H1 (cell line): ENCODE results near the gene PRRC1. TPM values are rescaled to one million over a fixed set of nuclear protein-coding genes. Genes with fewer than 3 reads are reported as not detected.

Source experiments
- CTCF ChIA-PET: fragments of 300-600 bp; sonication (Branson Sonifier 250); formaldehyde crosslinking; loops from one replicate; lab custom pipeline; 2021; ENCODE audit not compliant: partially characterized antibody; lab: Charles Lee
- POLR2A ChIA-PET: fragments of 300-600 bp; sonication (Branson Sonifier 250); formaldehyde crosslinking; loops from one replicate; lab custom pipeline; 2021; ENCODE audit warnings: inconsistent platforms; ENCODE audit not compliant: partially characterized antibody; lab: Charles Lee
- DNase-seq, 2 experiments: peaks; one replicate each; pipeline versions ENCODE4 v3.0.0 to v3.0.0-alpha.2; 2010 to 2022; ENCODE audit warnings: low spot score in 2 of 2, low read depth in 1 of 2, mixed read lengths in 1 of 2
- FAIRE-seq: peaks from 2 replicates; lab custom pipeline; 2011; peaks lifted over from hg19 to GRCh38; lab: Jason Lieb, UNC
- H2AFZ ChIP-seq: 2 replicates; pipeline ENCODE4 v1.8.1; 2012; ENCODE audit warnings: low read length, inconsistent platforms
- H2AK5ac ChIP-seq: 2 replicates; pipeline ENCODE4 v1.6.1; 2013; ENCODE audit warnings: low read depth, low read length
- H2BK120ac ChIP-seq: replicated peaks from 2 replicates; pipeline ENCODE3; 2013; ENCODE audit warnings: low read depth, low read length, inconsistent platforms
- H2BK12ac ChIP-seq: 2 replicates; pipeline ENCODE4 v1.6.1; 2013; ENCODE audit warnings: low read depth, low read length
- H2BK15ac ChIP-seq: 2 replicates; pipeline ENCODE4 v1.6.1; 2013; ENCODE audit warnings: low read length
- H2BK20ac ChIP-seq: 2 replicates; pipeline ENCODE4 v1.6.1; 2013; ENCODE audit warnings: low read length
- H2BK5ac ChIP-seq: 2 replicates; pipeline ENCODE4 v1.6.1; 2013; ENCODE audit warnings: low read depth, low read length
- H3K14ac ChIP-seq: 2 replicates; pipeline ENCODE4 v1.6.1; 2013; ENCODE audit warnings: inconsistent platforms; ENCODE audit not compliant: insufficient read length
- H3K18ac ChIP-seq: 2 replicates; pipeline ENCODE4 v1.6.1; 2013; ENCODE audit warnings: low read length; ENCODE audit errors: extremely low read depth
- H3K23ac ChIP-seq: 2 replicates; pipeline ENCODE4 v1.6.1; 2013; ENCODE audit warnings: inconsistent platforms; ENCODE audit not compliant: insufficient read length
- H3K23me2 ChIP-seq: 2 replicates; pipeline ENCODE4 v1.6.1; 2013; ENCODE audit warnings: low read depth, low read length
- H3K27ac ChIP-seq: 2 replicates; pipeline ENCODE4 v1.6.1; 2011; ENCODE audit warnings: low read depth, low read length, inconsistent platforms
- H3K27me3 ChIP-seq, 4 experiments: replicated peaks in 1 of 4; 1 replicate in 1 of 4; 2 replicates in 3 of 4; pipeline versions ENCODE4 v1.6.1 to v1.8.1; 2011 to 2013; ENCODE audit warnings: low read length in 3 of 4, mild to moderate bottlenecking in 3 of 4, inconsistent platforms in 2 of 4, mixed read lengths in 2 of 4, moderate library complexity in 1 of 4; ENCODE audit not compliant: control insufficient read depth in 3 of 4, insufficient read depth in 3 of 4; ENCODE audit errors: extremely low read depth in 1 of 4
- H3K36me3 ChIP-seq, 4 experiments: 2 replicates each; pipeline versions ENCODE4 v1.6.1 to v1.8.1; 2011 to 2013; ENCODE audit warnings: mild to moderate bottlenecking in 4 of 4, low read length in 3 of 4, moderate library complexity in 2 of 4, control low read depth in 1 of 4, inconsistent platforms in 1 of 4; ENCODE audit not compliant: insufficient read depth in 4 of 4, control insufficient read depth in 2 of 4
- H3K4ac ChIP-seq: replicated peaks from 2 replicates; pipeline ENCODE3; 2013; ENCODE audit warnings: low read length, low read depth, mixed read lengths, inconsistent platforms; ENCODE audit not compliant: insufficient read length
- H3K4me1 ChIP-seq, 4 experiments: replicated peaks in 1 of 4; 1 replicate in 1 of 4; 2 replicates in 3 of 4; pipeline versions ENCODE4 v1.6.1 to v1.8.1; 2011 to 2013; ENCODE audit warnings: low read length in 3 of 4, inconsistent platforms in 2 of 4, mixed read lengths in 1 of 4; ENCODE audit not compliant: insufficient read depth in 4 of 4, control insufficient read depth in 3 of 4
- H3K4me2 ChIP-seq, 2 experiments: 2 replicates each; pipeline versions ENCODE4 v1.6.1 to v1.8.1; 2011 to 2013; ENCODE audit warnings: low read depth in 2 of 2, low read length in 2 of 2, control low read depth in 1 of 2, inconsistent platforms in 1 of 2, mild to moderate bottlenecking in 1 of 2; ENCODE audit not compliant: insufficient read depth in 1 of 2
- H3K4me3 ChIP-seq, 4 experiments: fragments of 200-600, 300-600 bp in 1 of 4; sonication (generic), shearing (Covaris generic), sonication (Bioruptor Twin) in 1 of 4; 2 replicates each; pipeline versions ENCODE4 v1.5.1 to v1.8.1; 2011 to 2016; ENCODE audit warnings: low read length in 4 of 4, low read depth in 3 of 4, control low read depth in 2 of 4, inconsistent platforms in 2 of 4, mild to moderate bottlenecking in 2 of 4, mixed read lengths in 1 of 4, moderate library complexity in 1 of 4; ENCODE audit not compliant: insufficient read depth in 2 of 4; ENCODE audit errors: extremely low read depth in 1 of 4
- H3K56ac ChIP-seq: replicated peaks from 2 replicates; pipeline ENCODE3; 2013; ENCODE audit warnings: low read depth, mild to moderate bottlenecking, mixed read lengths, low read length, inconsistent platforms; ENCODE audit not compliant: insufficient read length
- H3K79me1 ChIP-seq: 2 replicates; pipeline ENCODE4 v1.6.1; 2013; ENCODE audit warnings: low read depth, low read length, control low read depth
- H3K79me2 ChIP-seq, 2 experiments: 2 replicates each; pipeline versions ENCODE4 v1.6.1 to v1.8.1; 2012 to 2013; ENCODE audit warnings: low read length in 2 of 2, mild to moderate bottlenecking in 2 of 2, inconsistent platforms in 1 of 2; ENCODE audit not compliant: insufficient read depth in 2 of 2, control insufficient read depth in 1 of 2
- H3K9ac ChIP-seq, 4 experiments: replicated peaks in 1 of 4; 1 replicate in 1 of 4; 2 replicates in 3 of 4; pipeline versions ENCODE4 v1.6.1 to v1.8.1; 2011 to 2013; ENCODE audit warnings: low read depth in 3 of 4, low read length in 3 of 4, control low read depth in 2 of 4, mild to moderate bottlenecking in 2 of 4, moderate library complexity in 2 of 4, inconsistent platforms in 1 of 4; ENCODE audit errors: extremely low read depth in 1 of 4
- H3K9me3 ChIP-seq, 2 experiments: 2 replicates each; pipeline versions ENCODE4 v1.6.1 to v1.8.1; 2012 to 2013; ENCODE audit warnings: mild to moderate bottlenecking in 2 of 2, moderate library complexity in 2 of 2, control low read depth in 1 of 2, inconsistent platforms in 1 of 2, low read depth in 1 of 2, low read length in 1 of 2, mixed read lengths in 1 of 2; ENCODE audit not compliant: insufficient read depth in 2 of 2
- H4K20me1 ChIP-seq, 2 experiments: replicated peaks in 1 of 2; 2 replicates each; pipeline versions ENCODE3 to v1.8.1; 2011 to 2013; ENCODE audit warnings: inconsistent platforms in 2 of 2, low read length in 2 of 2, mild to moderate bottlenecking in 1 of 2; ENCODE audit not compliant: insufficient read depth in 2 of 2, control insufficient read depth in 1 of 2
- H4K5ac ChIP-seq: 2 replicates; pipeline ENCODE4 v1.6.1; 2013; ENCODE audit warnings: low read length, low read depth, mixed read lengths, inconsistent platforms; ENCODE audit not compliant: insufficient read length
- H4K8ac ChIP-seq: 2 replicates; pipeline ENCODE4 v1.8.0; 2013; ENCODE audit warnings: mild to moderate bottlenecking, moderate library complexity, low read length, inconsistent platforms; ENCODE audit not compliant: insufficient read depth; ENCODE audit errors: extremely low read depth
- H4K91ac ChIP-seq: replicated peaks from 2 replicates; pipeline ENCODE3; 2013; ENCODE audit warnings: low read length, mixed read lengths, inconsistent platforms; ENCODE audit not compliant: insufficient read length
- EGR1 ChIP-seq: IDR thresholded peaks from 2 replicates; pipeline ENCODE4 v1.6.1; 2011; ENCODE audit warnings: low read depth, low read length, borderline replicate concordance
- HDAC2 ChIP-seq, 2 experiments: fragments of 300-600 bp in 1 of 2; sonication (generic) in 1 of 2; IDR thresholded peaks; 2 replicates each; pipeline ENCODE4 v1.6.1; 2011 to 2012; ENCODE audit warnings: low read depth in 2 of 2, low read length in 2 of 2, mild to moderate bottlenecking in 2 of 2, moderate library complexity in 2 of 2, borderline replicate concordance in 1 of 2, inconsistent platforms in 1 of 2
- KDM4A ChIP-seq: IDR thresholded peaks from one replicate; pipeline ENCODE4 v1.7.1; 2012; ENCODE audit warnings: low read depth, mild to moderate bottlenecking, moderate library complexity, low read length, inconsistent platforms; ENCODE audit not compliant: severe bottlenecking
- MAFK ChIP-seq: IDR thresholded peaks from 2 replicates; pipeline ENCODE4 v1.6.1; 2012; ENCODE audit warnings: low read depth, mild to moderate bottlenecking, improper control_type of control experiment, low read length
- RNF2 ChIP-seq: fragments of 200-900, 300-1000 bp; sonication (generic); IDR thresholded peaks from 2 replicates; pipeline ENCODE4 v1.7.1; 2016; ENCODE audit warnings: borderline replicate concordance, low read depth, mild to moderate bottlenecking, antibody characterized with exemption, low read length; ENCODE audit not compliant: poor library complexity, severe bottlenecking; ENCODE audit errors: missing control alignments
- SAP30 ChIP-seq: fragments of 300-600 bp; sonication (generic); IDR thresholded peaks from 2 replicates; pipeline ENCODE4 v1.7.1; 2012; ENCODE audit warnings: low read length, moderate library complexity, mild to moderate bottlenecking, inconsistent platforms; ENCODE audit not compliant: insufficient read depth, insufficient replicate concordance
- SRF ChIP-seq: IDR thresholded peaks from 2 replicates; pipeline ENCODE4 v1.6.1; 2011; ENCODE audit warnings: mild to moderate bottlenecking, low read depth, low read length, moderate library complexity
- TEAD4 ChIP-seq: IDR thresholded peaks from 2 replicates; pipeline ENCODE4 v1.6.1; 2012; ENCODE audit warnings: low read depth, low read length, inconsistent platforms, mixed read lengths
- WGBS, 2 experiments: shearing (Covaris generic) in 1 of 2; methylation state at CpG; one replicate each; pipeline versions ENCODE4 v1.1.6 to v1.1.7; 2013 to 2015; ENCODE audit warnings: low lambda C conversion rate in 2 of 2, mixed read lengths in 2 of 2, inconsistent platforms in 1 of 2, low coverage in 1 of 2, missing lambda C conversion rate in 1 of 2; ENCODE audit not compliant: insufficient replicate concordance in 2 of 2, insufficient coverage in 1 of 2, insufficient read length in 1 of 2; ENCODE audit errors: extremely low coverage in 1 of 2, missing lambda C conversion rate in 1 of 2; 5-methylcytosine and 5-hydroxymethylcytosine counted together
- polyA plus RNA-seq, 7 experiments: library from polyadenylated mRNA; depleted of rRNA in 3 of 7; stranded (reverse) in 5 of 7; unstranded in 2 of 7; fragments of >200 nt in 5 of 7; fragments of 200-250 nt in 2 of 7; gene quantifications; 1 replicate in 5 of 7; 2 replicates in 1 of 7; 4 replicates in 1 of 7; pipeline versions ENCODE4 v1.2.1 to v1.2.3, GENCODE V29; 2011 to 2013; ENCODE audit warnings: missing spikeins in 2 of 7, mixed read lengths in 2 of 7
- total RNA-seq: library from RNA; stranded (reverse); fragmentation: NEBNext Ultra II Directional; extraction: Animal tissue kit (Norgen Biotek cat#: 25700); gene quantifications from 2 replicates; pipeline ENCODE4 v1.2.1, GENCODE V29; 2021
- TF ChIP-seq, protein P1 (sequence below): IDR thresholded peaks from 2 replicates; pipeline ENCODE4 v1.6.1; 2012; ENCODE audit warnings: inconsistent platforms

The PRRC1 gene
- total and polyA plus RNA-seq, 2 of the 8 experiments (the other 6 are each of a cell fraction or from before 2014, with no cell fraction given) = 54.6 to 78.6 TPM

DNA sequence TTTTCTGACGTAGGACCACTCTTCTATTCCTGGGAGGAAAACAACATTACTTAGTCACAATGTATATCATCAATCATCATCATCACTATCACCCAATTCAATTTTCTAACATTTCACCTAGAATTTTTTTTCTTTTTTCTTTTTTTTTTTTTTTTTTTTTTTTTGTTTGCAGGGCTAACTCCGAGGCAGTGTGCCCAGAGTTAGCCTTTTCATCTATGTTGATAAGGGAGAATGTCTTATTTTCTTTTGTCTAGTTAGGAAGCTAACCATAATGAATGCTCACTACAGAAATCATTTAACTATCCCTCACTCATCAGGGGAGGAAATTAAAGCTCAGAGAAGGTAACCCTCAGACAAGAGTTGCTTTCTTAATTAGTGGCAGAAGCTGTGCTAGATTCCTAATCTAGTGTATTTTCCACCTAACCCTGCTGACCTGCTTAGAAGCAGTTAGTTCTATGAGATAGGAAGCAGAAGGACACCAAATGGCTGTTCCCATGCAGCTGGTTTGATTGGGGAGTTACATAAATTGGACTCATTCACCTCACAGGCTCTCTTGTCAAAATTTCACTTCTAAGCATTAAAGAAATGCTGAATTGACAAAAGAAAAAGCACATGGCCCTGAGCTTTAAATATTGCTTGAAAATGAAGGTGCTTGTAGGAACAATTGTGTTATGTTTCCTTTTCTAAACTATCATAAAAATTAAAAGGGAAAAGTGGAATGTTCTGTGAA, 8.6 kb upstream of the PRRC1 start:
- no peaks in the 10 kb centered on the region for H3K79me1 ChIP-seq
- H3K23ac ChIP-seq = no peak overlapping the region
- H4K20me1 ChIP-seq = no peaks in the 10 kb centered on the region
- H3K27me3 ChIP-seq = no peaks in the 10 kb centered on the region
- WGBS, 2 experiments = 72% methylated on average over 2 of the region's 2 CpGs; no CpG with 5 or more reads in 1 of the 2 experiments
- no peak overlapping the region for H4K91ac ChIP-seq
- no peaks in the 10 kb centered on the region for H3K23me2 ChIP-seq
- H2BK120ac ChIP-seq = no peak overlapping the region
- no peak overlapping the region for H2BK5ac ChIP-seq
- H4K8ac ChIP-seq = no peak overlapping the region
- H2BK20ac ChIP-seq = no peak overlapping the region
- CTCF ChIA-PET = interaction anchor here (0.7 to 3.5 kb wide), 5 partner anchors 17 to 55 kb away, joined by 3 to 38 read pairs (median 4); no protein-coding TSS in a partner anchor
- POLR2A ChIA-PET = interaction anchor here (1.9 kb wide), 1 partner anchor 8 kb away, joined by 5 read pairs; the partner anchor contains the start of gene PRRC1
- no peak overlapping the region for H3K18ac ChIP-seq
- no peak overlapping the region for H2AK5ac ChIP-seq
- H3K36me3 ChIP-seq = no peaks in the 10 kb centered on the region
- H2BK15ac ChIP-seq = no peak overlapping the region
- no peak overlapping the region for H2BK12ac ChIP-seq
- TF ChIP-seq EGR1 (no peak), KDM4A (no peak), RNF2 (no peak), MAFK (peak; percentile 26; the same call in 1 of the 2 replicates), TEAD4 (no peak), SAP30 (no peak), SRF (no peak), HDAC2 (IDR thresholded peaks at IDR 0.05; ENCODE audit: borderline replicate concordance in 1 of 2, low read depth in 2 of 2, low read length in 2 of 2) (no peak)
- TF ChIP-seq, protein P1, sequence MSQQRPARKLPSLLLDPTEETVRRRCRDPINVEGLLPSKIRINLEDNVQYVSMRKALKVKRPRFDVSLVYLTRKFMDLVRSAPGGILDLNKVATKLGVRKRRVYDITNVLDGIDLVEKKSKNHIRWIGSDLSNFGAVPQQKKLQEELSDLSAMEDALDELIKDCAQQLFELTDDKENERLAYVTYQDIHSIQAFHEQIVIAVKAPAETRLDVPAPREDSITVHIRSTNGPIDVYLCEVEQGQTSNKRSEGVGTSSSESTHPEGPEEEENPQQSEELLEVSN = no peak
- no peak overlapping the region for H4K5ac ChIP-seq
- no peak overlapping the region for H3K14ac ChIP-seq
- H3K4ac ChIP-seq = no peak overlapping the region
- H3K4me3 ChIP-seq = no peak overlapping the region
- FAIRE-seq (no peak), DNase-seq (no peak)
- H3K9ac ChIP-seq = no peak overlapping the region
- H3K56ac ChIP-seq = no peak overlapping the region
- H3K9me3 ChIP-seq = no peaks in the 10 kb centered on the region
- H3K27ac ChIP-seq = no peak overlapping the region
- no peaks in the 10 kb centered on the region; a peak in 1 of 7 replicates for H3K4me1 ChIP-seq
- H2AFZ ChIP-seq = 0 out of 2 replicates have a peak overlapping the region, but pooled peaks have one; percentile 58
- no peak overlapping the region for H3K4me2 ChIP-seq
- H3K79me2 ChIP-seq = no peaks in the 10 kb centered on the region
